Hindlimb muscle (tissue), 1 donor: Measurements from ENCODE around the gene TREML1. TPM values are rescaled to one million over a fixed set of nuclear protein-coding genes. Genes with fewer than 3 reads are reported as not detected.
"Not testable (repeated sequence)": the region's sequence is repeated elsewhere in the genome, so short reads cannot be mapped to it uniquely, and the experiment has no call there.

Experiments
- DNase-seq: peaks from one replicate; pipeline ENCODE4 v3.0.0-alpha.2; 2013
- polyA plus RNA-seq: library from polyadenylated mRNA; unstranded; fragments of 120-200 nt; gene quantifications from one replicate; pipeline ENCODE4 v1.2.1, GENCODE V29; 2013; ENCODE audit not compliant: insufficient read length

TREML1 gene
- polyA plus RNA-seq, result 0.39 TPM

DNA sequence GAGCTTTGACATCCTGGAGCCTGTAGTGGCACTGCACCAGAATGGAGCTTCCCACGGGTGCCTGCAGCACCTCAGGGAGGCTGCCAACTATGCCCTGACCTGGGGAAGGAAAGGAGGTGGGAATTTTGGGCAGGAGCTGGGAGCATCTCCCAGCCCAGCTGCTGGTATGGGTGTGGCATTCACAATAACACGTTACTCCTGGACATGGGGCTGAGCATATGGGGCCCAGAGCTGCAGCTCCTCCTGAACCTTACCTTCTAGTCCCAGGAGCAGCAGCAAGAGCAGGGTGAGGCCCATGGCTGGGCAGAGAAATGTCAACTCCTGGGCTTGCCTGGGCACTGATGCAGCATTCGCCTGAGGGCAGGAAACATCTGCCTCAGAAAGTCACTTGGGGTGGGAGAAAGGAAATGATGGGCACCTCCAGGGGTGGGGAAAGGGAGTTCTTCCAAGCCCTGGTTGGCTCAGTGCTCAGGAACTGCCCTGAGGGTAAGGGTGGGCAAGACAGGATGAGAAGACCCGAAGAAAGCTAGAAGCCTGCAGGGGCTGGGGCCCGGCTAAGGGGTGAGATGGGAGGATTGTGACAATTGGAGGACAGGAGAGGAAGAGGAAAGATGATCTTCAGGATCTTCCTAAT lies at the start of gene TREML1:
TREML1 (minus strand) TSS at position 356 of the 634 bp plus-strand sequence; CDS start at position 297, 59 bp downstream.
- no peak for DNase-seq

DNA sequence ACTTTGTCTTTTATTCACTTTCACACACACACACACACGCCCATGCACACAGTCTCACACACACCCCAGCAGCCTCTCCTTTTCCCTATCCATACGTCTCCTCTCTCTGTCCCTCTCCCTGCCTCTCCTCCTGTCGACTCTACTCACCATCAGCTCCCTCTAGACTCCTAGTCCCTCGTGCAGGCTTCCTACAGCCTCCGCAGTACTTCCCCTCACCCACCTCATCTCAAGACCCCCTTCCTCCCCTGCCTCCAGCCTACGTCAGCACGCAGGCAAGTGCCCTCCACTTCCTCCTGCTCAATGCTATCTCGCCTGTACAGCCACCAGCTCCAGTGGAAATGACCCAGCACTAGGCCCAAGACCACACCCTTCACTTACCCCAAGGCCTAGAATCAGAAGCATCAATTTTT lies 47.6 kb upstream of the TREML1 start:
- DNase-seq, result no peak

DNA sequence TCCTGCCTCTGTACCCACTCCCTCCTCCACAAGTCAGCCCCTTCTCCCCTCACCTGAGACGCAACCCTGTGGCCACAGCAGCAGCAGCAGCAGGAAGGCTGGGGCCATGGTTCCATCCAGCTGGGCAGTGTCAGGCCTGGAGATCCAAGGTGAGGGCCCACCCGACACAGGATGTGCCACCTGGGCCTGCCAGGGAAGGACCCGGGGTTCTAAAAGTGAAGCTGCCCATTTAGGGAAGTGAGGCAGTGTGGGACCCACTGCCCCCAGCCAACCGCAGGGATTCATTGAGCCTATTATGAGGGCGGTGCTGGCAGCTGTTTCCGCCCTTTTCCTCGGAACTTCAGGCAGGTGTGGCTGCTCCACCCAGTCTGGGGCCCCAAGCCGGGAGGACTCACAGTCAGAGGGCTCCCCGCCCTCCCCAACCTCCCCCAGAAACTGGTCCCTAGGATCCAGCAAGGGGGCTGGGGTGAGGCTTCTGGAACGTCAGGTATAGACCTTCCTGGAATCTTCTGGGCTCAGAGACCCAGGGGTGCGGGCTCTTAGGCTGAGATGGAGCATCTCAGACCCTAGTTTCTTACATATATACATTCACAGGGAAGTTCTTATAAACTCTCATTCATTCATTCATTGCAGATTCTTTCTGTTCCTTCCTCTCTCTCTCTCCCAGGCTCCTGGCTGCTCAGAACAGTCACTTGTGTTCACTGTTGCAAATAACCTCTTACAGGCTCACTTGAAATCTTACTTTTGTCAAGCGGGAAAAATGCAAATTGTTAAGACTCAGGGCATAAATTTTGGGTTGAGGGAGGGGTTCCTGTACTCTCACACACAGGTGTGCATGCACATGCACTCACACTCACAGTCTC lies 47.0 kb upstream of the TREML1 start, which contains the start of gene TREML2:
TREML2 (minus strand) TSS at position 249 of the 863 bp plus-strand sequence; CDS start at position 108, 141 bp downstream.
- DNase-seq, result no peak

- no peak for DNase-seq
These were observed 46.3 kb upstream of the TREML1 start for GRCh38 chr6:41200296-41200900.

DNA sequence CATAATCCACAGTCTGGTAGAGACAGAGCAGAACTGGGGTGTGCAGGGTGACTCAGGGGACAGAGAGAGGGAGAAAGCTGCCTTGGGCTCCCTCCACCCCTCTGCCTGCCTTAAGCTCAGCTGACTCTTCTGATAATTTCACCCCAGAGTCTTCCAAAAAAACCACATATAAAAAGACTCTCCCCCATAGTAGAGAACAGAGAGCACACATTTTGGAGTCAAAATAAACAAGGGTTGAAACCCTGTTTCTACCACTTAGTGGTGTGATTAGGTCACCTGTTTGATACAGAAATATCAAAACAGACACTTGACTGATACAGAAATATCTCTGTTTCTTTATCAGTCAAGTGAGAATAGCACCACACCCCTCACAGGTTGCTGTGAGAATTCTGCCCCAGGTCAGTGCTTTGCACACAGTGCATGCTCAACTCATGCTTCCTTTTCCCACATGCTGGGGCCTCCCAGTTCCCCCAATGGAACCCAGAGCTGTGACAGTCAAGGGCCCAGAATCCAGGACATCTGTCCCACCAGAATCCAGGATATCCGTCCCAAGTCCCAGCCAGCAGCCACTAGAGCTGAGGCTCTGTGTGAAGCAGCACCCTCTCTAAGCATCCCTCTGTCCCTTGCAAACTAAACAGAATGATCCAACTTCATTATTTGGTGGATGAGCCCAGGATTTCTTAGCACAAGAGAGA lies 45.6 kb upstream of the TREML1 start:
- DNase-seq, result no peak

DNA sequence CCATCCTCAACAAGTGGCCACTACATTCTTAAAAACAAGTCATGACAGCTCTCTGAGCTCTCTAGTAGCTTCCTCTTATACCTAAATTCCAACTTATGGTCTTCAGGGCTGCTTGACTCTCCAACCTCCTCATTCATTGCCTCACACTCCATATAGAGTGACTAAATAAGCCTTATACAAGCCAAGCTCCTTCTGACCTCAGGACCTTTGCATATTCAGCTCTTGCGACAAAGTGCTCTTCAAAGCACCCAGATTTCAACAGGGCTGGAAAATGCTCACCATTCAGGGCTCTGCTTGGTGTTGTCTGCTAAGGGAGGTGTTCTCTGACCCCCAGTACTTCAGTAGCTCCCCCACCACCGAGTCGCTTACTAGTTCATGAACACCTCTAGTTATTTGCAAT lies 43.1 kb upstream of the TREML1 start:
- no peak for DNase-seq

GRCh38 chr6:41194386-41194785 lies 40.2 kb upstream of the TREML1 start:
- no peak for DNase-seq

- no peak for DNase-seq
These were observed 39.7 kb upstream of the TREML1 start for GRCh38 chr6:41193884-41194283.

- no peak for DNase-seq
These were observed 39.1 kb upstream of the TREML1 start for GRCh38 chr6:41193171-41193734.

DNA sequence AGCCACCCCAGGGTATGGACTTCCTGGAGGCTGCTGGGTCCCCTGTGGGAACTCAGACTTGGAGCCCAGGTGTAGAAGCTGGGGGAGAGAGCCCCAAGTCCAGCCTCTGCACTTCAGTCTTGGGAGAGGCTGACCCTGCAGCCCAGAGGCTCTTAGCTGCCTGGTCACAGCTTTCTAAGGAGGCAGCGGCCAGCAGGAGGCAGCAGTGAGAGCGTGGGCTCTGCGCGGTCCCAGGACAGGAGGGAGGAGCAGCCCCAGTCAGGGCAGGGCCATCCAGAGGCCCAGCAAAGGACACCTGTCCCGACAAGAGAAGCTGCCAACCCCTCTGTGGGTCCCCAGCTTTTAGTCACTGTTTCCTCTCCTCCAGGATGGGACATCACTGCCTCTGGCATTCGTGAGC lies 37.4 kb upstream of the TREML1 start:
- DNase-seq, result no peak

GRCh38 chr6:41190791-41191190 lies 36.6 kb upstream of the TREML1 start:
- no peak for DNase-seq

DNA sequence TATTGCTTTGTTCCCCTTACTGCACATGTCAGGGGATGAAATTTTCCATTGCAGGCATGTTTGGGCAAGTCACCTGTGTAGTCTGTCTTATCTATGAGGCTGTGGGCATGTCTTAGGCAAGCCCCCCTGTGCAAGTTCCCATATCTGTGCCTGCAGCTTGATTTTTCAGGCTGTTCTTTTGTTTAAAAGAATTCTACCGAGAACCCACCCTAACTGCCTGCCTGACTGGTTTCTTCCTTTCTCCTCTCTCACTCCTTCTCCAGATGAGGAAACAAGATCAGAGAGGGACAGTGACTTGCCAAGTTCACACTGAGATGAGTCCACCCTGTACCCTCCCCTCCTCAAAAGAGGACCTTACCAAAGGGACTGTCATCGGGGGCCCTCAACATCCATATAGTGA lies 35.8 kb upstream of the TREML1 start:
- DNase-seq, result no peak

DNA sequence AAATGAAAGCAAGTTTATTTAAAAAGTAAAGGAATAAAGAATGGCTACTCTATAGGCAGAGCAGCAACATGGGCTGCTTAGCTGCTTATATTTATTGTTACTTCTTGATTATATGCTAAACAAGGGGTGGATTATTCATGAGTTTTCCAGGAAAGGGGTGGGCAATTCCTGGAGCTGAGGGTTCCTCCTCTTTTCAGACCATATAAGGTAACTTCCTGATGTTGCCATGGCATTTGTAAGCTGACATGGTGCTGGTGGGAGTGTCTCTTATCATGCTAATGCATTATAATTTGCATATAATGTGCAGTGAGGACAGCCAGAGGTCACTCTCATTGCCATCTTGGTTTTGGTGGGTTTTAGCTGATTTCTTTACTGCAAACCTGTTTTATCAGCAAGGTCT lies 34.9 kb upstream of the TREML1 start:
- DNase-seq, result not testable (repeated sequence)

DNA sequence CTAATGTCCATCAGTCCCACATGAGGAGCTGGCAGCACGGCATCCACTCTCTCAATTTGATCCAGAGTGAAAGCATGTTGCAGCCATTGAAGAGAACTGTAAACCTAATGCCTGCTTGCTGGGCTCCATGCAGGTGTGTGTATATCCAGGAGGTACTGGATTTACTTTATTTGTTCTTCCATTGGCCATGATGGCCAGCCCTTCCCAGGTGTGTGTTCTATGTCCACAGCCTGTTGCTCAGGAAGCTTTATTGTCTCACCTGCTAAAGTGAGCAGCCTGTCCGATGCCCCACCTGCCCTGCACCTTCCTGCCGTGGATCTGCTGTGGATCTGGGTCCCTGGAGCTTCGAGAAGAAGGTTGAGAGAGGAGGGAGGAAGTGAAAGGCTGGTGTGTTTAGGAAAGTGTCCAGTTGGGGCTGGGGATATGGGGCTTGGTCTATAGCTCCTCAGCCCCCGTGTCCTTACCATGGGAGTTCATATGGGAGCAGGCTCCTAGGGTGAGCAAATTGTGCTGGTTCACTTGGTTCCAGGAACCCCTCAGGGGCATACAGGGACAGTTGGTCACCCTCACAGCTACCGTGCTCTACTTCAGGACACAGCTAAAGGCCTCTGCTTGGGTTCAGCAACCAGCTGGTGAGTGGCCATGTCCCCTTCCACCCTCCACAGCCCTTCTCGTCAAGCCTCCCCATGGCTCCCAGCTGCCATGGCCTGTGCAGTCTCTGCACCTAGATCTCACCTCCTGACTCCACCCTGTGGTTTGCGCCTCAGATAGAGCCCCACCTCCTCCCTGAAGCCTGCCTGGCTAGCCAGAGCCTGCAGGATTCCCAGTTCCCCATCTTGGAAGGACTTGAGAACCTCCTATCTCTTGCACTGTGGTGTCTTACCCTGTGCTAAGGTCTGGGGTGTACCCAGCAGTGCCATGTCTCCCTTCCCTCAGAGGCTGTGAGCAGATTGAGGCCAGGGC lies 34.1 kb upstream of the TREML1 start:
- no peak for DNase-seq

- DNase-seq, result no peak
These were observed 31.9 kb upstream of the TREML1 start for GRCh38 chr6:41186031-41186562.

DNA sequence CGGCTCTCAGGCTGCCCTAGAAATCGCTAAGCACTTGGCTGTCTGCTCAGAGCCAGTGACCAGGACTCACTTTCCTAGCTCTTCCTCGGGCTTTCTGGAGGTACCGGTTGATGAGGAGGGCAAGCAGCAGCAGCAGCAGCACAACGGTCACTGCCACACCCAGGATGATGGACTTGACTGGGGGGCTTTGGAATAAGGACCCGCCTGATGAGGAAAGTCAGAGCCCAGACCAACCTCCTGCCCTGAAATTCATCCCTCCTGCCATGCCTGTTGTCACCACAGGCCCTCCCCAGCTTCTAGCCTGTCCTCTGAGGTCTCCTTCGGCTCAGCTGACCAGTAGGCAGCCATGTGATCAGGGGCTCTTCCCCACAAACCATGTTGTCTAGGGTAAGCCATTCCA lies 30.6 kb upstream of the TREML1 start:
- DNase-seq, result no peak

GRCh38 chr6:41182069-41183034 lies 28.2 kb upstream of the TREML1 start:
- DNase-seq, result no peak

GRCh38 chr6:41181566-41181965 lies 27.4 kb upstream of the TREML1 start:
- DNase-seq, result no peak

DNA sequence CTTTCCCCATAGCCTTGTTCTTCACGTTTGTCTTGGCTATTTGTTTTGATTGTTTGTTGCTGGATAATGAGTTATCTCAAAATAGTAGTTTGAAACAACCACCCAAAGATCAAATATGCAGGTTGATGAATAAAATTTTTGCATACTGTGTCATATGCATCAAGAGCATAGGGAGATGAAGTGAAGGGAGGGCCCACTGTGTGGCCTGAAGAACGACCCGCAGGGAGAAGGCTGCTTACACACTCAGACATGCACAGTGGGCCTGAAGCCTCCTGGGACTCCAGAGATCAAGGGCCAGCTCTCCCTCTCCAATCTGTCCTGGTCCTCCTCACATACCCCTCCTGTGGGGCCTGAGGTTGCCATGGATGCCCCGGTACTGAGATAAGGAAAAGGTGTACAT lies 25.0 kb upstream of the TREML1 start:
- no peak for DNase-seq

DNA sequence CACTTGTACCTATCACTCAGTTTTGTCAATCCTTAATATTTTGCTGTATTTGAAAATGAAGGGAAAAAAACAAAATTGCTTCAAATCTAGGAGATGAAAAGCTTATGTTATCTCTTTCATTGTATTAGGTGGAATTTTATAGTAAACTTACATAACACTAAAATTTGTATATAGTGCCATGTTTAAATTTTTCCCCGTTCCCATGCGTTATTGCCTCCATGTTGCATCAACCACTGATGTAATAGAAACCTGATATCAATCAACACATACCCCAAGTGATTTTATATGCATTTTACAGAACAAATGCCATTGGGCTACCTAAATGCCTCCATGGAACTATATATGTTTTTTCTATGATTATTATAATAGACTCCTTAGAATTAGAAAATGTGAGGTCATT lies 23.5 kb upstream of the TREML1 start:
- no peak for DNase-seq
